K562 (cell line): ENCODE results near the gene BOLA1. TPM values are rescaled to one million over a fixed set of nuclear protein-coding genes. Genes with fewer than 3 reads are reported as not detected.

Source experiments
- ETS2 ChIP-seq: IDR thresholded peaks from 2 replicates; pipeline ENCODE4 v1.6.1; 2016; ENCODE audit warnings: borderline replicate concordance, missing genetic modification characterization, mild to moderate bottlenecking, moderate library complexity, missing compliant biosample characterization; ENCODE audit not compliant: poor library complexity, severe bottlenecking
- FIP1L1 ChIP-seq: fragments of 200-400 bp; formaldehyde crosslinking; IDR thresholded peaks from 2 replicates; pipeline ENCODE4 v1.6.1; 2018; ENCODE audit warnings: mild to moderate bottlenecking, low read depth, low read length; ENCODE audit not compliant: poor library complexity, severe bottlenecking
- FOXK2 ChIP-seq, 2 experiments: fragments of 450-650 bp; IDR thresholded peaks in 1 of 2; conservative IDR thresholded peaks in 1 of 2; 2 replicates each; pipeline ENCODE4 v1.6.1; 2016; ENCODE audit warnings: low read depth in 2 of 2, mild to moderate bottlenecking in 1 of 2
- GATAD2A ChIP-seq: fragments of 450-650 bp; IDR thresholded peaks from 2 replicates; pipeline ENCODE4 v1.6.1; 2017
- LCOR ChIP-seq: sonication (generic); formaldehyde crosslinking; IDR thresholded peaks from 2 replicates; pipeline ENCODE4 v1.8.0; 2022; ENCODE audit warnings: mild to moderate bottlenecking, missing genetic modification reagents
- MAFG ChIP-seq: fragments of 450-650 bp; conservative IDR thresholded peaks from 2 replicates; pipeline ENCODE4 v1.6.1; 2016; ENCODE audit warnings: missing genetic modification characterization, missing compliant biosample characterization
- MED1 ChIP-seq: sonication (generic); formaldehyde crosslinking; IDR thresholded peaks from 2 replicates; pipeline ENCODE4 v1.8.1; 2023; ENCODE audit warnings: missing genetic modification reagents, borderline replicate concordance
- MEF2A ChIP-seq: IDR thresholded peaks from 2 replicates; pipeline ENCODE4 v1.6.1; 2011; ENCODE audit warnings: low read depth, mild to moderate bottlenecking, low read length, moderate library complexity; ENCODE audit not compliant: control insufficient read depth
- MTF1 ChIP-seq: fragments of 250-450 bp; sonication (Bioruptor Pico); IDR thresholded peaks from 2 replicates; pipeline ENCODE4 v1.9.0; 2021; ENCODE audit warnings: moderate library complexity, mild to moderate bottlenecking, inconsistent platforms, borderline replicate concordance
- NFATC3 ChIP-seq: fragments of 450-650 bp; IDR thresholded peaks from 2 replicates; pipeline ENCODE4 v1.6.1; 2017; ENCODE audit warnings: mild to moderate bottlenecking
- NFIC ChIP-seq: fragments of 450-650 bp; IDR thresholded peaks from 2 replicates; pipeline ENCODE4 v1.6.1; 2017; ENCODE audit warnings: mild to moderate bottlenecking, inconsistent platforms
- NFIX ChIP-seq: fragments of 250-450 bp; sonication (Bioruptor Pico); IDR thresholded peaks from 2 replicates; pipeline ENCODE4 v1.4.0; 2020; ENCODE audit warnings: low read depth, mild to moderate bottlenecking, moderate library complexity
- POLR2AphosphoS2 ChIP-seq: IDR thresholded peaks from 2 replicates; pipeline ENCODE4 v1.6.1; 2012; ENCODE audit warnings: low read length, improper control_type of control experiment
- POU5F1 ChIP-seq: fragments of 150-350 bp; IDR thresholded peaks from 2 replicates; pipeline ENCODE4 v1.6.1; 2014; ENCODE audit warnings: borderline replicate concordance, low read length, low read depth, mild to moderate bottlenecking; ENCODE audit not compliant: partially characterized antibody
- PTBP1 ChIP-seq: fragments of 200-400 bp; formaldehyde crosslinking; IDR thresholded peaks from 2 replicates; pipeline ENCODE4 v1.6.1; 2017; ENCODE audit warnings: low read depth, low read length
- RAD51 ChIP-seq: fragments of 450-650 bp; IDR thresholded peaks from 2 replicates; pipeline ENCODE4 v1.7.1; 2016; ENCODE audit warnings: low read depth, mild to moderate bottlenecking, borderline replicate concordance
- RB1 ChIP-seq: fragments of 450-650 bp; IDR thresholded peaks from 2 replicates; pipeline ENCODE4 v1.6.1; 2017; ENCODE audit warnings: low read depth, mild to moderate bottlenecking
- RBM15 ChIP-seq: fragments of 200-400 bp; formaldehyde crosslinking; IDR thresholded peaks from 2 replicates; pipeline ENCODE4 v1.6.1; 2018; ENCODE audit warnings: mild to moderate bottlenecking, low read length, moderate library complexity; ENCODE audit not compliant: insufficient read depth
- RUNX1 ChIP-seq: sonication (generic); IDR thresholded peaks from 2 replicates; pipeline ENCODE4 v1.6.1; 2016; ENCODE audit warnings: antibody characterized with exemption, low read depth
- TAL1 ChIP-seq: fragments of 450-650 bp; IDR thresholded peaks from 2 replicates; pipeline ENCODE4 v1.6.1; 2016; ENCODE audit warnings: mild to moderate bottlenecking
- WHSC1 ChIP-seq: IDR thresholded peaks from one replicate; pipeline ENCODE4 v1.6.1; 2012; ENCODE audit warnings: low read length, control low read depth, inconsistent platforms
- ZNF12 ChIP-seq: sonication (generic); formaldehyde crosslinking; IDR thresholded peaks from 2 replicates; pipeline ENCODE4 v1.4.0; 2020; ENCODE audit warnings: mild to moderate bottlenecking, missing genetic modification reagents
- ZNF311 ChIP-seq: fragments of 250-450 bp; sonication (Bioruptor Pico); IDR thresholded peaks from 2 replicates; pipeline ENCODE4 v1.4.0; 2020; ENCODE audit warnings: mild to moderate bottlenecking, moderate library complexity
- ZNF668 ChIP-seq: fragments of 250-450 bp; sonication (Bioruptor Pico); IDR thresholded peaks from 2 replicates; pipeline ENCODE4 v1.8.0; 2022; ENCODE audit warnings: mild to moderate bottlenecking, inconsistent platforms
- polyA plus RNA-seq, 8 experiments: library from polyadenylated mRNA; depleted of rRNA in 4 of 8; stranded (reverse) in 5 of 8; unstranded in 3 of 8; fragments of >200 nt; fragmentation: Nextera tagmentation in 2 of 8; fragmentation: Illumina TruSeq in 1 of 8; extraction: Ambion mirVana in 2 of 8; extraction: Trizol in 1 of 8; gene quantifications; 2 replicates each; pipeline versions ENCODE4 v1.2.1 to v1.2.3, GENCODE V29; 2011 to 2014; ENCODE audit warnings: inconsistent platforms in 1 of 8, missing spikeins in 1 of 8
- total RNA-seq, 7 experiments: library from RNA; depleted of rRNA in 6 of 7; stranded (reverse); fragments of >200 nt in 6 of 7; fragmentation: Illumina TruSeq in 2 of 7; extraction: Trizol in 2 of 7; gene quantifications; 2 replicates each; pipeline versions ENCODE4 v1.2.1 to v1.2.3, GENCODE V29; 2011 to 2021; ENCODE audit warnings: low replicate concordance in 1 of 7
- TF ChIP-seq, protein P1 (sequence below): fragments of 250-450 bp; sonication (Bioruptor Pico); IDR thresholded peaks from 2 replicates; pipeline ENCODE4 v1.4.0; 2020; ENCODE audit warnings: mild to moderate bottlenecking, moderate library complexity
- TF ChIP-seq, protein P2 (sequence below): sonication (generic); formaldehyde crosslinking; IDR thresholded peaks from 2 replicates; pipeline ENCODE4 v1.8.1; 2023; ENCODE audit warnings: mild to moderate bottlenecking, missing genetic modification reagents, moderate library complexity
- TF ChIP-seq, protein P3 (sequence below): fragments of 450-650 bp; formaldehyde crosslinking; IDR thresholded peaks from 2 replicates; pipeline ENCODE4 v1.4.0; 2020; ENCODE audit warnings: mild to moderate bottlenecking

Gene BOLA1
- total and polyA plus RNA-seq, 9 of the 15 experiments (the other 6 are each of a cell fraction or from before 2014, with no cell fraction given): 0.18 to 1.2 (median 0.40) TPM; not detected in 2

DNA sequence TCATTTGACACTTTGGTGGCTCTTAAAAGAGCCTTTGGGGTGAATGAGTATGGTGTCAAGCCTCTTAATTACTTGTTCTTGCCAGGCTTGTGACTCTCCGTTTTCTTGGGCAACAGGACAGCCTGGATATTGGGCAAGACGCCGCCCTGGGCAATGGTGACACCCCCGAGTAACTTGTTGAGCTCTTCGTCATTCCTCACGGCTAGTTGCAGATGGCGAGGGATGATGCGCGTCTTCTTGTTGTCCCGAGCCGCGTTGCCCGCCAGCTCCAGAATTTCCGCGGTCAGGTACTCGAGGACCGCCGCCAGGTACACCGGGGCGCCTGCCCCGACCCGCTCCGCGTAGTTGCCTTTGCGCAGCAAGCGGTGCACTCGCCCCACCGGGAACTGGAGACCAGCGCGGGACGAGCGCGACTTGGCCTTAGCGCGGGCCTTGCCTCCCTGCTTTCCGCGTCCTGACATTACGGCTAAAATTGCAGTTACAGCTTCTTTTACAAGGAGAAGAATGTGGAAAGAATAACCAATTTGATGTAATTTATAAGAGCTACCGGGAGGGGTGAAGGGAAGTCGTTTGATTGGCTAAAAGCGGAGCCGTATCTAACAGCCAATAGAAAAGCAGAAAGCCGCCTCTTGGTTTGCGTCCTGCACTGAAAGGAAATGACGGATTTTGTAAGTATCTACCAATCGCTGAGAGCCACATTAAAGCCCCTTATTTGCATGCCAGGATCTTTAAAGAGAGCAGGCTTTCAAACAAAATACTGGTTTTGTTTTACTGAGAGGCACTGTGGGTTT, 11.7 kb upstream of the BOLA1 start (continued):
- TF ChIP-seq, protein P1, sequence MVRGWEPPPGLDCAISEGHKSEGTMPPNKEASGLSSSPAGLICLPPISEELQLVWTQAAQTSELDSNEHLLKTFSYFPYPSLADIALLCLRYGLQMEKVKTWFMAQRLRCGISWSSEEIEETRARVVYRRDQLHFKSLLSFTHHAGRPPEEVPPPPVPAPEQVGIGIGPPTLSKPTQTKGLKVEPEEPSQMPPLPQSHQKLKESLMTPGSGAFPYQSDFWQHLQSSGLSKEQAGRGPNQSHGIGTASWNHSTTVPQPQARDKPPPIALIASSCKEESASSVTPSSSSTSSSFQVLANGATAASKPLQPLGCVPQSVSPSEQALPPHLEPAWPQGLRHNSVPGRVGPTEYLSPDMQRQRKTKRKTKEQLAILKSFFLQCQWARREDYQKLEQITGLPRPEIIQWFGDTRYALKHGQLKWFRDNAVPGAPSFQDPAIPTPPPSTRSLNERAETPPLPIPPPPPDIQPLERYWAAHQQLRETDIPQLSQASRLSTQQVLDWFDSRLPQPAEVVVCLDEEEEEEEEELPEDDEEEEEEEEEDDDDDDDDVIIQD: no peak
- TF ChIP-seq LCOR (peak; percentile 80; the same call in 1 of the 2 replicates), NFATC3 (no peak), RB1 (peak; percentile 65; the same call in 1 of the 2 replicates), ZNF12 (CRISPR knock-in tag) (no peak), FOXK2 (conservative IDR thresholded peaks at IDR 0.05 in 1 of 2, IDR thresholded peaks at IDR 0.05 in 1 of 2; ENCODE audit: low read depth in 2 of 2) (no peak), RBM15 (0 out of 2 replicates have a peak, but pooled peaks have one; percentile 63), PTBP1 (peak; percentile 90), RAD51 (no peak), POU5F1 (no peak), ETS2 (tag) (no peak), NFIC (no peak; the same call in 1 of the 2 replicates), MED1 (peak; percentile 98), RUNX1 (no peak), GATAD2A (no peak), MAFG (no peak), NFIX (no peak), MTF1 (CRISPR knock-in tag) (no peak), FIP1L1 (peak; percentile 100), ZNF311 (CRISPR knock-in tag) (no peak), WHSC1 (no peak), POLR2AphosphoS2 (no peak), TAL1 (no peak), ZNF668 (no peak), MEF2A (peak; percentile 8; the same call in 1 of the 2 replicates)
- TF ChIP-seq, protein P2, sequence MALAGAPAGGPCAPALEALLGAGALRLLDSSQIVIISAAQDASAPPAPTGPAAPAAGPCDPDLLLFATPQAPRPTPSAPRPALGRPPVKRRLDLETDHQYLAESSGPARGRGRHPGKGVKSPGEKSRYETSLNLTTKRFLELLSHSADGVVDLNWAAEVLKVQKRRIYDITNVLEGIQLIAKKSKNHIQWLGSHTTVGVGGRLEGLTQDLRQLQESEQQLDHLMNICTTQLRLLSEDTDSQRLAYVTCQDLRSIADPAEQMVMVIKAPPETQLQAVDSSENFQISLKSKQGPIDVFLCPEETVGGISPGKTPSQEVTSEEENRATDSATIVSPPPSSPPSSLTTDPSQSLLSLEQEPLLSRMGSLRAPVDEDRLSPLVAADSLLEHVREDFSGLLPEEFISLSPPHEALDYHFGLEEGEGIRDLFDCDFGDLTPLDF (CRISPR knock-in tag): no peak
- TF ChIP-seq, protein P3, sequence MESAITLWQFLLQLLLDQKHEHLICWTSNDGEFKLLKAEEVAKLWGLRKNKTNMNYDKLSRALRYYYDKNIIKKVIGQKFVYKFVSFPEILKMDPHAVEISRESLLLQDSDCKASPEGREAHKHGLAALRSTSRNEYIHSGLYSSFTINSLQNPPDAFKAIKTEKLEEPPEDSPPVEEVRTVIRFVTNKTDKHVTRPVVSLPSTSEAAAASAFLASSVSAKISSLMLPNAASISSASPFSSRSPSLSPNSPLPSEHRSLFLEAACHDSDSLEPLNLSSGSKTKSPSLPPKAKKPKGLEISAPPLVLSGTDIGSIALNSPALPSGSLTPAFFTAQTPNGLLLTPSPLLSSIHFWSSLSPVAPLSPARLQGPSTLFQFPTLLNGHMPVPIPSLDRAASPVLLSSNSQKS (CRISPR knock-in tag): no peak
